ENCODE measurements around the gene GHDC.

Gene GHDC

DNA sequence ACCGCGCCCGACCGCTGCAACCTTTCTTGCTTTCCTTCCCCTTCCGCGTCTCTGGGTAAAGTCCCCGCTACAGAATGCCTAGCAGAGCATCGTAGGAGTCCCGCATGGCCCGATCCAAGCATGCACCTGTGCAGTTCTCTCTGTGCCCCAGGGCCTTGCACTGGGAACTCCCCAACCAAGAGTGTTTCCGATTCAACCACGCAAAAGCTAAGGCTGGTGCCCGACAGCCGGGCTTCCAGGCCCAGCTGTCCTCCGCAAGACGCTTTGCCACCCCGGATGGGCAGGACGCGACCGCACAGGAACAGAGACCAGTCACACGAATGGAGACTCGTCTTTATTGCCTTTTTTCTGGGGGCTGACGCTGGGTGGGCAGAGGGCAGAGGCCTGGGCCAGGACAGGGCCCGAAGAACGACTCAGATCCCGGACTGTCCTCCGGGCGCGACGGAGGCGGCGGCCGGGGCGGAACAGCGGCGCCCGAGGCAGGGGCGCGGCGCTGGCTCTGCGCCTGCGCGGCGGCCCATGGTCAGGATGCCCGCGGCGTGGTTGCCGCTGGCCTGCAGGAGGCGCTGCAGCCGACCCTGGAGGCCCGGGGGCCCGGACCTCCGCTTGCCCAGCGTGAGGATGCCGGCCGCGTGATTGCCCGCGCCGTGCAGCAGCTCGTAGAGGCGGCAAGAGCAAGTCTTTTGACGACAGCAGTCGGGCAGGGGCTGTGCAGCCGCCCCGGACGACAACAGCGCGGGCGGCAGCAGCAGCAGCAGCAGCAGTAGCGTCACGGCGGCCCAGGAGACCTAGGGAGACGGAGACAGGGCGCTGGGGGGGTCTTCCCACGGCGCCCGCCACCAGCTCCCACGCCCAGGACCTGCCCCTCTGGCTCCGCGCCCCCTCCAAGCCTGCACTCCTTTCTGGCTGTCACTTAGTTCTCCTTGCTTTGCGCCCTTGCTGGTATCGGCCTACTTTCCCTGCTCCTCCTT, 10.3 kb downstream of the GHDC start:
- DNase-seq (ENCODE audit: extremely low read depth in 1 of 2, low read depth in 1 of 2): peak in 1 of 2 donors; percentile 64

DNA sequence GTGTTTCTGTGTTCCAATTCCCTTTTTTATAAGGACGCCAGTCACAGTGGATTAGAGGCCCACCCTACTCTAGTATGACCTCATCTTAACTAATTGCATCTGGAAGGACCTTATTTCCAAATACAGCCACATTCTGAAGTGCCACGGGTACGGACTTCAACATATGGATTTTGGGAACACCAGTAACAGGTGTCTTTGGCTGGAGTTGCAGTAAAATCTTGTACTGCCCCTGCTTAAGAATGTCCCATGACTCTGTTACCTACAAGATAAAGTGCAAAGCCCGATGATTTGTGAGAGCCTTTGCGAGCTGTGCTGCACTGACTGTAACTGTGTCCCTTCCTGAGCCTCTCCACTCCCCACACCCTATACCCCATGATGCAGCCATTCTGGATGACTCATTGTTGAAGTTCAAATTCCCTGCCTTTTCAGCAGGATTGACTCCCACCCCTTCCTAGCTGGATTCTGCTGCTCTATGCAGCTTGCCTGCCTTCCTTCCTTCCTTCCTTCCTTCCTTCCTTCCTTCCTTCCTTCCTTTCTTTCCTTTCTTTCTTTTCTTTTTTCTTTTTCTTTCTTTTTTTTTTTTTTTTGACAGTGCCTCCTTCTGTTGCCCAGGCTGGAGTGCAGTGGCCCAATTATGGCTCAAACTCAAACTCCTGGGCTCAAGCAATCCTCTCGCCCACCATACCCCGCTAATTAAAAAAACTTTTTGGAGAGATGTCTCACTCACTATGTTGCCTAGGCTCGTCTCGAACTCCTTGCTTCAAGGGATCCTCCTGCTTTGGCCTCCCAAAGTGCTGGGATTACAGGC, 11.2 kb downstream of the GHDC start:
- DNase-seq (ENCODE audit: extremely low read depth in 1 of 2, low read depth in 1 of 2): no peak

DNA sequence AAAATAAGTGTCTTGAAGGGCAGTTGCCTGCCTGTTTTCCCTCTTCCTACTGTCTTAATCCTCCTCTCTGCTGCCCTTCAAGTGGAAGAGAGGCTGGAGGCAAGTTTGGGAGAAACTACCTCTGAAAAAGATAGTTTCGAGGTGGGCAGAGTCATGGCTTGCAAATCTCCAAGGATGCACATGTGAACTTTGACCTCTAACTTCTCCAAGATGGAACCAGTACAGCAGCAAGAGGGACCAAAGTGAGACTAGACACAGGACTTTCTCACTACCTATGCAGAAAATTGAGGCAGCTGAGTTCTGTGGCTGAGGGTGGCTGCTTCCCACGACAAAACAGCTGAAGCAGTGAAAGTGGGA, 12.5 kb downstream of the GHDC start:
- no peak for DNase-seq (ENCODE audit: extremely low read depth in 1 of 2, low read depth in 1 of 2)

DNA sequence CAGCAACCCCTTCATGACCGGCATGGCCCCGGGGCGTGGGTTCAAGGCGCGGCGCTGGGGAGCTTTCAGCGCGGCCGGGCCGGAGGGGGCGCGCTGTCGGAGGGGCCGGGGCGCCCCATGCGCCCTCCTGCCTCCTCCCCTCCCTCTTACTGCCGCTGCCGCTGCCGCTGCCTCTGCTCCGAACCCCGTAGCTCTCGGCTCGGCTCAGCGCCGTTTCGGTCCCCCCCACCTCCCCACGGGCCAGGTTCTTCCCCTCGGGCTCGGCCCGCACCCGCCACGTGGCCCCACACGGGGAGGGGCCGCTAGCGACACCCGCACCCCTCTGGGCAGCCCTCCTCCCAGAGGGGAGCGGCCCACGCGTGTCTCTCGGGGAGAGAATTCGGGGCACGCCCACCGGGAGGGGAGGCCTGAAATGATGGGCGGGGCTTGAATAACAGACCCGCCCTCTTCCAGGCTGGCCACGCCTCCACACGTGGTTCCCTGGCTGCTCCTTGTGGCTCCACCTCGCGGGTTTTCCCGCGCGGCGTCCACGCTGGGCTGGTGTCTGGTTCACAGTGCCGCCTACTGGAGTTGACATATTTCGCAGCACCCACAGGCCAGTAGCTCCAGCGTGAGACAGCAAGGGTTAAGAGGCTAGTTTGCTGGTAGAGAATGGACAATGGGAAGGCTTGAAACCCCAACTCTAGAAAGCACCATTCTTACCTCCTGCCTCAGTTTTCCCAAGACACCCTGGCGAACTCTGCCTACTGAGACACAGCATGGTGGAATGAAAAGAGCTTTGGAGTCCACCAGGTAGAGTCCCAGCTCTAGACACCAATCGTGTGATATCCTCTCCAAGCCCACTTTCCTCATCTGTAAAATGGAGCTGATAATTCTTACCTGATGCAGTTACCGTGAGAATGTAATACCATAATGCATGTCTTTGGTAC, 13.1 kb downstream of the GHDC start, which contains the start of gene KCNH4:
Gene KCNH4 (minus strand): TSS at position 221 of the 929 bp plus-strand sequence. CDS start 197 bp downstream, at position 24.
- peak; percentile 56 to 62 for DNase-seq (ENCODE audit: extremely low read depth in 1 of 2, low read depth in 1 of 2)

DNA sequence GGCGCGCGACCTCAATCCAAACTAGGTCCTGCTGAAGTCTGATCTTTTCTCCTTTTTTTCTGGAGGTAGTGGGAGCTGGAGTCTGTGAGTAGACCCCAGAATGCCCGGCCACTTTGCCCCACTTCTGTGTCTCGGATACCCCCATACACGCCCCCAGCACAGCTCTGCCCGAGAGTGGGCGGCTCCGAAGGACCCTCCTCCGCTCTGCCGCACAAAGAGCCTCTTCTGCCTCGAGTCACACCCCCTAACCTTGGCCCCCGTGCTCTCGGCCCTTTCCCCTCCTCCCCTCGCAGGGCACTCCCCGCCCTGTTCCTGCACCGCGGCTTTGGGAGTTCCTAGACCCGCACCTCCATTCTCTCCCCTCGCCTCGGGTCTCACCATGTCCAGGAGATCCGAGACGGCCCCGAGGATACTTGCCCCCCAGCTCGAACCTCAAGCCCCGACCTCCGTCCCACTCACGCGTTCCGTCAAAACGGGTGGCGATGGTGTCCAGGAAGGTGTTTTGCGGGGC, 13.8 kb downstream of the GHDC start:
- no peak for DNase-seq (ENCODE audit: extremely low read depth in 1 of 2, low read depth in 1 of 2)

DNA sequence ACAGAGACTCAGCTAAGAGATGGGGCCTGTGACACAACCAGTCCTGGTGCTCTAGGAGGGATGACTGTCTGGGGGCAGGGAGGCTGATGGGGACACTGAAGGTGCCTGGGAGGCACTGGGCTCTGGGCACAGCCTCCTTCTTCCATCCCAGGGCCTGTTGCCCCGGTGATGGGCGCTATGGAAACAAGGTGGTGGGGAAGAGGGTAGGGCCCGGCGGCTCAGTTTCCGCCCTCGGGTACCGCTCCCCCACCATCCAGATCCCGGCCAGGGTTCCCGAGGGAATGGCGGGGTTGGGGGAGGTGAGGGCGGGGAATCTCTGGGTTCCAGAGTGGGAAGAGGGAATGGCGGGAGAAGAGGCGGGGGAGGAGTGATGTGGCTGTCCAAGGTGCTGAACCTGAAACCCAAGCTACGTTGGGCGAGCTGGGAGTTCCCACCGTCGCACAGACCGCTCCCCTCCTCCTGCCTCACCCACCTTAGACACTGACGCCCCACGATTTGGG, 14.3 kb downstream of the GHDC start:
- no peak for DNase-seq (ENCODE audit: extremely low read depth in 1 of 2, low read depth in 1 of 2)

DNA sequence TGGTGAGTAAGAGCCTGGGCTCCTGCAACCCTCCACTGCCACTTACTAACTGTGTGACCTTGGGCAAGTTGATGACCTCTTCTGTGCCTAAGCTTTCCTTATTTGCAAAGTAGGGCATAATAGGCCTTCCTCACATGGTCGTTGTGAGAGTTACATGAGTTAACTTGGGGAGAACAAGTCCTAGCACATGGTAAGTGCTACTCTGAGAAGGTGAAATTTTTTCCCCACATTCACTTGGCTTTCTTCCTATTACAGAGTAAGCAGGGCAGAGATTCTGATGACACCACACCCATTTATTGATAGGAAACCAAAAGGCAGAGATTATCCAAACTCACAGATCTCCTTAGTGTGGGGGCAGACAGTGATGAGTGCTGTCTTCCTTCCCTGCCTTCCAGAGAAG, 15.0 kb downstream of the GHDC start:
- no peak for DNase-seq (ENCODE audit: extremely low read depth in 1 of 2, low read depth in 1 of 2)

DNA sequence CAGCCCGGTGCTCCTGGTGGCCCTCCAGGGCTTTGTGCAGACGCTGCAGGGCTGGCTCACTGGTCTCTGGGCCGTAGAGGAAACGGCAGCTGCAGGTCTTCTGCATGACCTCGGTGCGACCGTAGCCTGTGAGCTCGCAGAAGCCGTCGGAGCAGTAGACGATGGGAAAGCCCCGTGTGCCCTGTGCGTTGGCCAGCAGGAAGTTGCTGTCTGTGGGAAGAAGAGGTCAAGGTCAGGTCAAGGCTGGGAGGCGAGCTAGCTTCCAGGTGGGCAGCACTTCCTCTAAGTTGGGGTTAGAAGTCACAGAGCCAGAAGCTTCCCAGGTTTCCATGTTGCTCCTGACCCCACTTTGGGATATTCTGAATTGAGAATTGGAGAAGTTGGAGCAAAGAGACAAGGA, 15.5 kb downstream of the GHDC start:
- no peak for DNase-seq (ENCODE audit: extremely low read depth in 1 of 2, low read depth in 1 of 2)

DNA sequence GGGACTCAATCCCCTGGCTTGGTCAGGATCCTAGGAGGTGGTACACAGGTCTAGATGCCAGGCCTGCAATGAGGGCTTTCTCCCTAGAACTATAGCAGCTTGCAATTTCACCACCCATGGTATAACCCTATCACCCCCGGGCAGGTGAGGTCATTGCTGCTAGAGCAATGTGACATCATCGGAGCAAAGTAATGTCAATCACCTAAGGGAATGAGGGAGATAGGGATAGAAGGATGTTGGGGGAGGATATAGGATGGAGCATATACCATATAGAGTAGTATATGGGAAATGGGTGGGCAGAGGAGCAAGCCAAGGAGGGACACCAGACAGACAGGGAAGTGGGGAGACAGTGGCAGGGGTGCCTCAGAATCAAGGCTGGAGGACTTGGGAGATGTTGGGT, 16.6 kb downstream of the GHDC start:
- no peak for DNase-seq (ENCODE audit: extremely low read depth in 1 of 2, low read depth in 1 of 2)

DNA sequence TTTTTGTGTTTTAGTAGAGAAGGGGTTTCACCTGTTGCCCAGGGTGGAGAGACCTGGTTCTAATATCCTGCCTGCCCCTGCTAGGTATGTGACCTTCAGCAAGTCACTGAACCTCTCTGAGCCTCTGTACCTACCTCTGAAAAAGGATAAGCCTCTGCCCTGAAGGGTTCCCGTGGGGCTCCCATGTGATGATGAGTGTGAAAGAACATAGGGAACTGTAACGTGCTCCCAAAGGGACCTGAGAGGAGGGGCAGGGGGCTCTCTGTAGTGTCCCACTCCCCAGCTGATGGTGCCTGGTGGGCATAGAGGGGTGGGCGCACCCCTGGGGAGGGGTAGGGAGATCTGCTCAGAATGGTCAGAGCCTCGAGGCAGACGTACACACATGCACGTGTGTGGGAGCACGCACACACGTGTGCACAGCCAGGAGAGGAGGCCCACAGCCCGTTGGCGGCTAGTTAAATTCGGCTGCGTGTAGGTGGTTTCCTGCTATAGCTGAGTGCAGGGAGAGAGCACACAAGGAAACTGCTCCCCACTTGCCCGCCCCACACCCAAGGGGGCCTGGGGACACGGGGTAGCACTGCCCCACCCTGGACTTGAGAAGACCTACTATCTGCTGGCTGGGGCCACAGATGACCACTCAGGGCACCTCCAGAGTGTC, 20.0 kb downstream of the GHDC start:
- no peak for DNase-seq (ENCODE audit: extremely low read depth in 1 of 2, low read depth in 1 of 2)

DNA sequence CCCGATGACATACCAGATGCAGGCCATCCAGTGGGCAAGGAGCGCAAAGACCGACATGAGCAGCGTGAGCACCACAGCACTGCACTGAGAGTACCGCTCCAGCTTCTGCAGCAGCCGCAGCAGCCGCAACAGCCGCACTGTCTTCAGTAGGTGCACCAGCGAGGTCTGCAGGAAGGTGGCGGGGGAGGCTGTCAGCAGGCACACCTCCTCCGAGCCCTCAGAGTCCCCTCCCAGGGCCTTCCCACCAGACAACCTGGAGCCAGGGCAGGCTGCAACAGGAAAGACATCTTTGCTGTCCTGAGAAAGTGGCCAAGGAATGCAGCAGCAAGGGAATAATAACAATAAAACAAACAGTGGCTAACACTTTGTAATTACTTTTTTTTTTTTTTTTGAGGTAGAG, 22.5 kb downstream of the GHDC start:
- DNase-seq (ENCODE audit: extremely low read depth in 1 of 2, low read depth in 1 of 2): no peak

DNA sequence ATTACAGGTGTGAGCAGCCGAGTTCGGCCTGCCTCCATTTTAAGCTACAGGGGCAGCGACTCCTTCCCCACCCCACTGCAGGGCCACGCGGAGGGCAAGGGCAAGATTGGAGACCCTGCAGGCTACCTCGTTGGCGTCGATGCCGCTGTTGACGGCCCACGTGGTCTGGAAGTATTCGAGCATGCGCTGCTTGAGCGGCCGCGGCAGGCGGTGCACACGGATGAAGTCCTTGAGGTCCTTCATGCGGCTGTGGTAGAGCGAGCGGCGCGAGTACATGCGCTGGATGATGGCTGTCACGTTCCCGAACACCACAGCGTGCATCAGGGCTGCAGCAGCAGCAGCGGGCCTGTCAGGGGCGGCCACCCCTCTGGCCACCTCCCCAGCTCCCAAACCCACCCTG, 24.9 kb downstream of the GHDC start:
- DNase-seq (ENCODE audit: extremely low read depth in 1 of 2, low read depth in 1 of 2): no peak

DNA sequence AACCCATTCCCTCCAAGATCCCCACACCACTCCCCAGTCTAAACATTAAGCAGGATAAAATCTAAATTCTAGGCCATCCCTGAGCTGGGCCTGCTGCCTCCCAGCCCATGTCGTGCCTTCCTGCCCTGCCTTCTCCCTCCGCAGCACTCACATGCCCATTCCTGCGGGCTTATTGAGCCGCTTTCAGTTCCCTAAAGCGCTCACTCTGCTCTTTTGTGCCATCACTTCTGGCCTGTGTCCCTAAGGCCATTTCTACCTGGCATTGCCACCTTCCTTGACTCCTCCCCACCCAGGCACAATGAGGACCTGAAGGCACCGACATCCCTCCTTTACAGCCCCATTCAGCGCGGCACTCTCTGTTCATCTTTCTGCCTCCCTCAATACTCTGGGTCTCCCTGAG, 26.5 kb downstream of the GHDC start:
- no peak for DNase-seq (ENCODE audit: extremely low read depth in 1 of 2, low read depth in 1 of 2)

DNA sequence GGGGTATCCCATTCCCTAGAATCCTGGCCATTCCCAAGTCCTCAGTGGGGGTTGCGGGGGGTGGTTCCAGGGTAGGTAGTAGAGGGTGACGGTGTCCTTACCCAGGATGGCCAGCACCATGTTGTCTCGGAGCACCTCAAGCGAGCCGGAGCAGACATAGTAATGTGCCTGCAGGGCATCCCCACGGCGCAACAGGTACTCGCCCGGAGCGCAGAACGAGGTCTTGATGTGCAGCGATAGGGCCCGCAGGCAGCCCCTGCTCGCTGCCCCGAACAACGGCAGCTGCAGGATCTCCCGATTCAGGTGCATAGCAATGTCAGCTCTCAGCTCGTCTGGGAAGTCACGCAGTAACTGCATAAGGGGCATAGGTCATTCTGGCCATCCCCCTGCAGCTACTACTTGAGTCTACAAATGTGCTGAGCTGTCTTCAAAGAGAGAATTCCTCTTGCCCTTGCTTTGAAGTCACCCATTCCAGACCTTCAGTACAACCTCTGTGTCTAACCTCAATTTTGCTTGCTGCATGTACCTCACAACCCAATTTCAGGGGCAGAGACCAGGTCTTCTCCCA, 28.0 kb downstream of the GHDC start:
- no peak for DNase-seq (ENCODE audit: extremely low read depth in 1 of 2, low read depth in 1 of 2)

DNA sequence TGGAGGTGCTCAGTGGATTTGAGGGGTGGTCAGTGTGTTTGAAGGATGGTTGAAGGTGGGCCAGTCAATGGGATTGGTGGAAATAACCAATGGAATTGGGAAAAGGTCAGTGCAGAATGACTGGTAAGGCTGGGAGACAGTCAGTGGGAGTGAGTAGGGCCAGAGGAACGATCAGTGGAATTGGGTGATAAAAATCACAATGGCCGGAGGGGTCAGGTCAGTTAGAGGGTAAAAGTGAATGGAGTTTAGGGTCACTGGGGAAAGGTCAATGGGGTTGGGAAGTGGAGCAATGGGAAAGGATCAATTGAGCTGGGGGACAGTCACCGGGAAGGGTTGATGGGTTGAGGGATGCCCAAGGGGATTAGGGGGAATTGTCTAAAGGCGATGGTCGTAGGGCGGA, 28.5 kb downstream of the GHDC start:
- DNase-seq (ENCODE audit: extremely low read depth in 1 of 2, low read depth in 1 of 2): no peak

DNA sequence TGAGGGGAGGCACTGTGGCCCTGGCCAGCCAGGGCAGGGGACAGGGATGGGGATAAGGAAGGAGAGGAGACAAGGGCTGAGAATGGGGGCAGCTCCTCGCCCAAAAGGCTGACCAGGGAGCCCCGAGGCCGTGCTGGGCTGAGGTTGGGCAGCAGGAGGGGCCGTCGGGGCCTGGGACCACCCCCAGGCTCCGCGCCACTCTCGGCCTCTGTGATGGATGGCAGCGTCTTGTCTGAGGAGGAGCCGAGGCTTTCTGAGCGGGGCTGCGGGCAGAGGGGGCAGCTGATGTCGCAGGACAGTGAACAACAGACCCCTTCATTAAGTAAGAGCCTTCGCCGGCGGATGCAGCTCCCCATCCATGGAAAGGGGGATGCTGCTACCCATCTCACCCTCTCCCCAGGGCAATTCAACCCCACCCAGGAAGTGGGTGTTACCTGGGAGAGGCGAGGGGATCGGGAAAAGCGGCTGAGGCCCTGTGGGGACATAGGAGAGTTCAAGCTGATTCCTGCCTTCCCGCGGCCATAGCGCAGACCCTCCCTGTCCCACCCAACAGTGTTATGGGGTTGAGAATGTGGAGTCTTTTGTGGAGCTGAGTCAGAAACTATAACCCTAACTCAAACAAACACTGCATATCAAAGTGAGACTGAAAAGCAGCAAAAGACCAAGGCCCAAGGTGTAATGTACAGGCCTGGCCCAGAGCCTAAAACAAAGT, 30.4 kb downstream of the GHDC start:
- DNase-seq (ENCODE audit: extremely low read depth in 1 of 2, low read depth in 1 of 2): no peak

DNA sequence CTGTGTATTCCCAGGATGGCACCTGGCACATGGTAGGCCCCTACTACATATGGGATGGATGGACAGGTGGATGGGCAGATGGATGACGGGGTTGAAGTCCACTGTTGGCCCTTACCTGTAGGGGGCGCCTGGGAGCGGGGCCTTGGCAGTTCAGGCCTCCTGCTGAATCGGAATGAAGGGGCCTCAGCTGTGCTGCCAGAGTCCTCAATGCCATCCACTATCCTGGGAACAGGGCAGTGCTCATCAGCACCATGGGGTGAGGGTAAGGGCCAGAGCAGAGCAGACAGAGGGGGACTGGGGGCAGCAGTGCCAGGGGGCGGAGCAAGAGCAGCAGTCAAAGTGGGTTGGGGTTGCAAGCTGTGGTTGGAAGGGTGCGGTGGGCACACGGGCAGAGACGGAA, 31.2 kb downstream of the GHDC start:
- no peak for DNase-seq (ENCODE audit: extremely low read depth in 1 of 2, low read depth in 1 of 2)

DNA sequence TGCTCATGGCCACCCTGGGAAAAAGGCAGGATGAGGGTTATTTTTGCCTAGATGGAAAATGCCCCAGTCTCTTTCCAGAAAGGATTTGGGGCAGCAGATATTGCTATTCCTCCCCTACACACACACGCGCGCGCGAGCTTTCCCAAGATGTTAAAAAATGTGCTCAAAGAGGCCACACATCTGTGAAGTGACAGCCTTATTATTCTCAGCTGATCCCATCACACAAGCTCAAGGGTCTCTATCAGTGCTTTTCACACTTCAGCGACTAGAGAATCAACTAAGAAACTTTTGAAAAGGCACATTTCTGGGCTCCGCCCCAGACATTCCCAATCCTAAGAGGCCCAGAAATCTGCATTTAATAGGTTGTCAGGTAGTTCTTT, 33.8 kb downstream of the GHDC start:
- no peak for DNase-seq (ENCODE audit: extremely low read depth in 1 of 2, low read depth in 1 of 2)
